IPS-15b (cell line): ENCODE results near the gene TNFAIP8.
"Not testable (repeated sequence)": the region's sequence is repeated elsewhere in the genome, so short reads cannot be mapped to it uniquely, and the experiment has no call there.

Experiments
- H3K27me3 ChIP-seq: one replicate; pipeline ENCODE4 v1.6.1; 2013; ENCODE audit warnings: low read length; ENCODE audit not compliant: control insufficient read depth, insufficient read depth
- H3K36me3 ChIP-seq: one replicate; pipeline ENCODE4 v1.6.1; 2013; ENCODE audit warnings: low read length; ENCODE audit not compliant: control insufficient read depth, insufficient read depth
- H3K4me1 ChIP-seq: one replicate; pipeline ENCODE4 v1.6.1; 2013; ENCODE audit warnings: mild to moderate bottlenecking, low read length; ENCODE audit not compliant: control insufficient read depth, insufficient read depth
- H3K4me3 ChIP-seq: one replicate; pipeline ENCODE4 v1.5.1; 2013; ENCODE audit warnings: low read depth, low read length
- H3K9ac ChIP-seq: one replicate; pipeline ENCODE4 v1.6.1; 2013; ENCODE audit warnings: low read depth, mild to moderate bottlenecking, low read length
- H3K9me3 ChIP-seq: one replicate; pipeline ENCODE4 v1.6.1; 2013; ENCODE audit warnings: mild to moderate bottlenecking, low read length; ENCODE audit not compliant: control insufficient read depth, insufficient read depth

TNFAIP8 gene

DNA sequence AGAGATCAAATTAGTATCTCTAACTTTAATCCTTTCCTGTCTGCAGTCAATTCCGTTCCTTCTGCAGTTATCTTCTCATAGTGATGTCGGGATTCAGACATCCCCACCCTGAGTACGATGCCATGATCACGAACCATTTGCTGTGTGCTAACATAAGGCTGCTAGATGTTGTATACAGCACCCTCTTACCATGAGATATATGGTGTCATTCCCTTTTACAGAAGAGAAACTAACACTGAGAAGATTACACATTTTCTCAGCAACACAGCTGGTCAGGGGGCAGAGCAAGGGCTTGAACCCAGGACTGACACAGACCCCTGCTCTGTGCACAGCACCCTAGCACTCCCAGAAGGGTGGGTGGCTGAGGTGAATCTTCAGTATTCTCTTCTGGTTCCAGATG, 49.6 kb downstream of the TNFAIP8 start:
- no peaks in the 10 kb centered on the region for H3K36me3 ChIP-seq
- H3K9me3 ChIP-seq = no peaks in the 10 kb centered on the region
- peaks cover 10% of the 10 kb centered on the region for H3K4me1 ChIP-seq
- H3K4me3 ChIP-seq = no peak overlapping the region
- H3K27me3 ChIP-seq = no peaks in the 10 kb centered on the region
- H3K9ac ChIP-seq = no peak overlapping the region

DNA sequence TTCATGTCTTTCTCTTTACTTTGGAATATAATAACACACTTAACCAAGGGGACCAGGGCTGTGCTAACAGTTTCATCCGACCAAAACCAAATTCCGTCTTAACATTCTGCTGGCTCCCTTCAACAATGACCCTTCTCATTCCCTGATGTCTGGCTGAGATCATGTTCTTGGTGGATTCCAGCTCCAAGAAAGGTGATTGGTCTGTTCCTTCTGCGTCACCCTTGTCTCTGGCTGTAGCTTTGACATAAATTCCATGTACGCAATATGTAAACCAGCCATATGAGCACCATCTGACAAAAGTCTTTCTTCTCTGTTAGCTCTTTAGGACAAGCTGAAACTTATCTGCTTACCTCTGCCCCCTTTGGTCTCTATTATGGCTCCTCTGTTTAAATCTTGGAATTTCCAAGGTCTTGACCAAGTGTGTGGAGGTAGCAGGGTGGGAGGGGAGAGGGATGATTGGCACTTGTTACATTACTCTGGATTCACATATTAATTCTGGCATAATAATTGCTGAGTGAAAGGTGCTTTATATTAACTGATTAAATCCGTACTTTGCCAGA, 50.8 kb downstream of the TNFAIP8 start:
- Histone ChIP-seq H3K4me1 (peaks cover 10% of the 10 kb centered on the region), H3K27me3 (no peaks in the 10 kb centered on the region), H3K9me3 (no peaks in the 10 kb centered on the region), H3K36me3 (no peaks in the 10 kb centered on the region), H3K9ac (no peak overlapping the region), H3K4me3 (no peak overlapping the region)

DNA sequence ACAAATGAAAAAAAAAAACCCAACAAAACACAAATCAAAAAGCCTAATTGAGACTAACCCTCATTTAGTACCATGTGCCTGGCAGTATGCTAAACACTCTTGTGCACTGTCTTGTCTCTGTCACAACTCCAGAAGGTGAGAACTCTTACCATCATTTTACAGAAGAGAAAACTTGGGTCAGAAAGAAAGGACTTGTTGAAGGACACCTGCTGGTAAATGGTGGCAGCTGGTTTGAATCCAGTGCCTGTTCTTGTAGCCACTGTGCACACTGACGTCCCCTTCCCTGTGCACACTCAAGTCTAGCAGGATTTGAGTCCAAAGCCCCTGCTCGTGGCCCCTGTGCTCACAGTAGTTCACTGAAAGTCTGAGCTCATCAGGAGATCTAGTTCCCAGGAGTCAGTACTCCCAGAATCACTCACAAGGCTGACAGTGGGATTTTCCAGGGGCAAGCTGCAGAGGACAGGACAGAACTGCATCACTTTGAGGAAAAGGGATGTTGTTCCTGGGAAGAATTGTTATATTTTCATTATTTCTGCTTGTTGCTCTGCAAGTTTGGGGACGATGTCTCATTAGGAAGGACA, 53.5 kb downstream of the TNFAIP8 start:
- Histone ChIP-seq H3K9me3 (no peaks in the 10 kb centered on the region), H3K36me3 (no peaks in the 10 kb centered on the region), H3K9ac (no peak overlapping the region), H3K4me3 (no peak overlapping the region), H3K4me1 (no peaks in the 10 kb centered on the region), H3K27me3 (no peaks in the 10 kb centered on the region)

DNA sequence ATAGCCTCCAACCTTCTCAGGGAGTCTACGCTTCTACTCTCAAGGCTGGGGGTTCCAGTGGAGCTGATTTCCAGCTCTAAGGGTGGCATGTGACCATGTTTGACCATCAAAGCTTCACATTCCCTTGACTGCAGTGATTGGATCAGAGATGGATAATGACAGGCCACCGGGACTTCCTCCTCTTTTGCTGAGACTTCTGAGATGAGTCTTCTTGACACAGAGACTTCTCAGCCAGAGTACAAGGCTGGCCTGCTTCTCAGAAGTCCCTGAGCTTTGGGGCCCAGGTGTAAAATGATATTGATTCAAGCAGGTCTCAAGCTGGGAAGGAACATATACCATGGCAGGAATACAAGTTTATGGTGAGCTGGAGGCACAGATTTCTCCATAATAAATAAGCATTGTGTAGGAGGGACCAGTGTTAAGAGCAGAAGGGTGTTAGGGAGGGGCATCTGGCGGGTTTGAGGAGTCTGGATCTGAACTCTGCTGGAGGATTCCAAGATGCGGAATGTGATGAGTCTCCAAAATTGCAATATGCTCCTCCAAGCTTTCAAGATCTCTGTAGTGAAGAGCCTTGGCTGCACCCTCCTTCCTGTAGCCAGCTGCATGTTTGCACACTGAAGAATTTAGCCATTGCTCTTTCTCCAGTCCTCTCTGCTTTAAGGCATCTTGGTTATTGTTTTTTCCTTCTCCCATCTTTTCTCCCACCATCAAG, 54.8 kb downstream of the TNFAIP8 start:
- Histone ChIP-seq H3K36me3 (no peaks in the 10 kb centered on the region), H3K4me3 (no peak overlapping the region), H3K27me3 (no peaks in the 10 kb centered on the region), H3K4me1 (no peaks in the 10 kb centered on the region), H3K9ac (no peak overlapping the region), H3K9me3 (no peaks in the 10 kb centered on the region)

DNA sequence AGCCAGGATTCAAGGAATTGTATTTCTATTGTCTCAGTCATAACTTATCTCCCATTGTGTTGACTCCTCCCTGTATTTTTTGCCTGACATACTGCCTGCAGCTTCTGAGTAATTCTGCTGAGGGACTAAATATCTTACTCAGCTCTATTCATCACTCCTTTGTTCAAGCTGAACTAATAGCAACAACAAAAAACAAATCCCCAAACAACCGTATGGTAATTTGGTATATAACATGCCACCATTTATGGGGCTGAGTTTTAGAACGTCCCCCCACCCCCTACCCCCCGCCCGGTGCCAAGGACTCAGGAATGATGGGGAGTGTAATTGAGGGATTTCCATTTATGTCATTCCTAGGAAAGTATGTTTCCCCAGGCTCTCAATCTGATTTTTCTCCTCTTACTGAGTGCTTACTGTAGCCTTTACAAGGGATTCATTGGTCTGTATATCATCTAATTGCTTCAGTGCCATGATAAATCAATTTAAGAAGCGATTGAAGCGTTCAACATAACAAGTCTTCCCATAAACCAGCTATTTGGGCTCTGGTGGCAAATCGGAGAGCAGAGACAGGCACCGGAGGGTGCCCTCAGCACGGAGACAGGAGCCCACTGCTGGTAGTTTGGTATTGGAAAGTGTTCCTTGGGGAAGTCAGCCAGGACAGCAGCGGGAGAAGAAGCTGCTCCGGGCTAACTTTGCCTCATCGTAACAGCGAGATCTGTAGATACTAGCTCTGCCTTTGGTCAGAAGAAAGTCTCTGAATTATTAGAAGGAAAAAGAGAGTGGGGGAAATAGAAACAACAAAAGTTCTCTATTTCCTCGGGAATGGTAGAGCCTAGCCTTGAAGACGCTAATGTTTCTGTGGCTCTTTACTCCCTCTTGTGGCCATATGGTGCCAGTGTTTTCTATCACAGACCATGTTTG, 55.8 kb downstream of the TNFAIP8 start:
- H3K9me3 ChIP-seq = no peaks in the 10 kb centered on the region
- H3K9ac ChIP-seq = peak overlapping the region; percentile 13
- H3K36me3 ChIP-seq = no peaks in the 10 kb centered on the region
- H3K4me3 ChIP-seq = peak overlapping the region; percentile 69
- no peaks in the 10 kb centered on the region for H3K4me1 ChIP-seq
- H3K27me3 ChIP-seq = no peaks in the 10 kb centered on the region

DNA sequence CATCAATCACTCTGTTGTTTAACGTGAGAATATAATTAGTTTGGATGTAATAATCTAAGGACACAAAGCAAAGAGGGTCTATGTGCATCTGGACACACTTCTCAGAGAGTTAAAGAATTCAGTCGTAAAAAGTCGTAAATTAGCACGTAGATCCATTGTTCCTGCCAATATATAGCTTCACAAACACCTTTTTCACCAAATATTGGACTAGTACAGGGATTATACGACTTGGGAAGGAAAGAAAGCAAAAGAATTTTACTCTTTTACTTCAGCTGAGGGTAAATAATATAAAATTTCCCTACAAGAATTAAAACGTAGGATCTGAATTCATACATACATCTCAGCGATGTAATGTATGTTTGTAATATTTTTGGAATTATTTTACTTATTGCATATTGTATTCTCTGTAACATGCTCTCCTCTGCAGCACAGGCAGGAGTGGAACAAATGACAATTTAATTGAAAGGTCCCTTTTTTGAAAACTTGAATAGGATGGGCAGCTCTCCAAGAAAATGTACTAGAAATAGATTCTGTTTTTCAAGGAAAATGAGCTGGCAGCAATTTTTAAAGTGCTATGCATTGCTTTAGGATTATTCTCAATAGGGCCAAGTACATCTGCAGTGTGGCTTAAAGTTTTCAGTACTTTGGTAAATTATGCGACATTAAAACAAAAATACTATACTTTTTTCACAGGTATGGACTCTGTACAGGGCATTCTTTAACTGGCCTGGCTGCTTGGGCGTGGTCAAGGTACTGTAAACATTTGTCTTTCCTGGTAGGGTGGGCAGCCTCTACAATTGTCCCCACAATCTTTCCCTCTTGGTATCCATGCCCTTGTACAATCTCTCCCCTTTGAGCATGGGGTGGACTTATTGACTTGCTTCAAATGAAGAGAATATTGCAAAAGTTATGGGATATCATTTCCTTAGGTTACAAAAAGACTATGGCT, 56.7 kb downstream of the TNFAIP8 start:
- H3K27me3 ChIP-seq = no peaks in the 10 kb centered on the region
- H3K4me3 ChIP-seq = no peak overlapping the region
- no peak overlapping the region for H3K9ac ChIP-seq
- no peaks in the 10 kb centered on the region for H3K4me1 ChIP-seq
- no peaks in the 10 kb centered on the region for H3K36me3 ChIP-seq
- H3K9me3 ChIP-seq = no peaks in the 10 kb centered on the region

DNA sequence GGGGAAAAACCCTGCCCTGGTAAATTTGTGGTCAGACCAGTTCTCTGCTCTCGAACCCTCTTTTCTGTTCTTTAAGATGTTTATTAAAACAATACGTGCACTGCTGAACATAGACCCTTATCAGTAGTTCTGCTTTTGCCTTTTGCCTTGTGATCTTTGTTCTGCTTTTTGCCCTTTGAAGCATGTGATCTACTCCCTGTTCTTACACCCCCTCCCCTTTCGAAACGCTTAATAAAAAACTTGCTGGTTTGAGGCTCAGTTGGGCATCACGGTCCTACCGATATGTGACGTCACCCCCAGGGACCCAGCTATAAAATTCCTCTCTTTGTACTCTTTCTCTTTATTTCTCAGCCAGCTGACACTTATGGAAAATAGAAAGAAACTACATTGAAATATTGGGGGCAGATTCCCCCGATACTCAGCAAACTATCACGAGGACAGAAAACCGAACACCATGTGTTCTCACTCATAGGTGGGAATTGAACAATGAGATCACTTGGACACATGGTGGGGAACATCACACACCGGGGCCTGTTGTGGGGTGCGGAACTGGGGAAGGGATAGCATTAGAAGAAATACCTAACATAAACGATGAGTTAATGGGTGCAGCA, 58.4 kb downstream of the TNFAIP8 start:
- H3K9ac ChIP-seq, H3K4me3 ChIP-seq: not testable (repeated sequence)

DNA sequence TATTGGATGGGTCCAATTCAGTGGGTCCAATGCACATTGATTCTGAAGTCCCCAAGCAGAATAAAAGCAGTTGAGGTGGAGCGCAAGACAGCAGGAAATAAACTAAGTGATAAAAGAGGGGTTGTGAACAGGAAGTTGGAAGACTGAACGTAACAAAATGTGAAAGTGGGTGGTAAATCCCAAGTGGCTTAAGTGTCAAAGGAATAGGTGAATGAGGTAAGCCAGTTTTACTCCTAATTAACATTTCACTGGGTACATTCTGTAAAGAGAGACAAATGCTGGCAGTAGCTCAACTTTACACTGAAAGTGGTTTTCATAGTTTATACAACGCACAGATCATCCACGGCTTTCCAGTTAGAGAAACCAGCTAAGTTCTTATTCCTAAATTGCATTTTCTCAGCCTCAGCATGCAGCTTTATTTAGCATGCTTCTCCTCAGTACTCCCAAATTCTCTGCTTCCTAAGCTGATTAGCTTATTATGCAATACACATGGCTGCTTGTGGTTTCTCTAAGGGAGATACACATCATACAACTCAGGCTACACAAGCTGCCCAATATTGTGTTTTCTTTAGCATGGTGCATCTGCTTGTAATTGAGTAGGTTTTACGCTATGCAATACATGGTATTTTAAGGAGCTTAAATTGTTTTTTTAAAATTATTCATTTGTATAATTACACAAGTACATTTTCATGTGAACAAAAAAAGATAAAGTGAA, 62.2 kb downstream of the TNFAIP8 start:
- Histone ChIP-seq H3K9ac (no peak overlapping the region), H3K4me3 (no peak overlapping the region), H3K4me1 (peaks cover 4% of the 10 kb centered on the region), H3K27me3 (no peaks in the 10 kb centered on the region), H3K9me3 (no peaks in the 10 kb centered on the region), H3K36me3 (no peaks in the 10 kb centered on the region)

More for the DNA sequence above, 58.4 kb downstream of the TNFAIP8 start:
- H3K27me3 ChIP-seq, H3K9me3 ChIP-seq, H3K4me1 ChIP-seq, H3K36me3 ChIP-seq: not testable (repeated sequence)

DNA sequence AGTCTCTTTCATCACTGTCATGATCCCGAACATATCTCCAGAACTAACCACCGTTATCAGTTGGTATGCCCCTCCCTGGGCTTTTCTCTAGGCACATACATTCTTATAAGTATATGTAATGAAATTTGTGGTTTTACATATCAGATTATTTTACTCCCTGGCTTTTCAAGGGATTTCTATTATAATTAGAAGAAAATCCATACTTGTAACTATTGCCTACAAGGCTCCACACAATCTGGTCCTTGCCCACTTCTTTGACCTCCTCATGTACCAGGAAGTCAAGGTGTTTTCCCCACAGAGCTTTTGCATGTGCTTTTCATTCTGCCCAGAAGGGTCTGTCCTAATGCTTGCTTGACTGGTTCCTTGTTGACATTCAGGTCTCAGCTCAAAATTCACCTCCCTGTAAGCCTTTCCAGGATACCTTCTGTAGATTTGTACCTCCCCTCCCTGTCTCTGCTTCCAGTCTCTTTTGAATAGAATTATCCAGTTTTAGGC, 62.8 kb downstream of the TNFAIP8 start:
- Histone ChIP-seq H3K36me3 (no peaks in the 10 kb centered on the region), H3K4me3 (no peak overlapping the region), H3K27me3 (no peaks in the 10 kb centered on the region), H3K4me1 (peaks cover 4% of the 10 kb centered on the region), H3K9me3 (no peaks in the 10 kb centered on the region), H3K9ac (no peak overlapping the region)

DNA sequence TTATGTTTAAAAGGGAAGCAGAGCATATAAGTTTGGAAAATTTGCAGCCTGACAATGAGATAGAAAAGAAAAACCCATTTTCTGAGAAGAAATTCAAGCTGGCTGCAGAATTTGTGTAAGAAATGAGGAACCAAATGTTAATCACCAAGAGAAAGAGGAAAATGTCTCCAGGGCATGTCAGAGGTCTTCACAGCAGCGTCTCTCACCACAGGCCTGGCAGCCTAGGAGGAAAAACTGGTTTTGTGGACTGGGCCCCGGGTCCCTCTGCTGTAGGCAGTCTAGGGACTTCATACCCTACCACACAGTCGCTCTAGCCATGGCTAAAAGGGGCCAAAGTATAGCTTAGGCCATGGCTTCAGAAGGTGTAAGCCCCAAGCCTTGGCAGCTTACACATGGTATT, 64.3 kb downstream of the TNFAIP8 start:
- Histone ChIP-seq H3K9me3 (no peaks in the 10 kb centered on the region), H3K9ac (no peak overlapping the region), H3K36me3 (no peaks in the 10 kb centered on the region), H3K27me3 (no peaks in the 10 kb centered on the region), H3K4me3 (no peak overlapping the region), H3K4me1 (peaks cover 4% of the 10 kb centered on the region)
